ENCODE measurements around the gene TMEM18.
"Not testable (repeated sequence)": the region's sequence is repeated elsewhere in the genome, so short reads cannot be mapped to it uniquely, and the experiment has no call there.

The TMEM18 gene

GRCh38 chr2:677056-677958 lies at the start of gene TMEM18:
TMEM18 (minus strand) TSS chr2:677406; CDS start chr2:677345, 61 bp downstream.
- peak; percentile 97 for DNase-seq

- no peak for DNase-seq
These were observed 49.0 kb upstream of the TMEM18 start for GRCh38 chr2:726169-726568.

- no peak for DNase-seq
These were observed 48.3 kb upstream of the TMEM18 start for GRCh38 chr2:725468-725867.

GRCh38 chr2:723761-724160 lies 46.6 kb upstream of the TMEM18 start:
- no peak for DNase-seq

GRCh38 chr2:720842-721241 lies 43.6 kb upstream of the TMEM18 start:
- DNase-seq, result no peak

GRCh38 chr2:719734-720133 lies 42.5 kb upstream of the TMEM18 start:
- DNase-seq, result no peak

GRCh38 chr2:719191-719590 lies 42.0 kb upstream of the TMEM18 start:
- DNase-seq, result no peak

- no peak for DNase-seq
These were observed 40.5 kb upstream of the TMEM18 start for GRCh38 chr2:717661-718060.

GRCh38 chr2:715854-716560 lies 38.8 kb upstream of the TMEM18 start:
- no peak for DNase-seq

GRCh38 chr2:715038-715437 lies 37.8 kb upstream of the TMEM18 start:
- no peak for DNase-seq

- DNase-seq, result peak; percentile 44
These were observed 37.0 kb upstream of the TMEM18 start for GRCh38 chr2:714005-714741.

GRCh38 chr2:710867-711665 lies 33.9 kb upstream of the TMEM18 start:
- DNase-seq, result no peak

- DNase-seq, result peak; percentile 78
These were observed 32.0 kb upstream of the TMEM18 start for GRCh38 chr2:709138-709765.

- DNase-seq, result no peak
These were observed 31.5 kb upstream of the TMEM18 start for GRCh38 chr2:708667-709066.

- no peak for DNase-seq
These were observed 28.8 kb upstream of the TMEM18 start for GRCh38 chr2:705971-706511.

GRCh38 chr2:702765-703164 lies 25.6 kb upstream of the TMEM18 start:
- DNase-seq, result not testable (repeated sequence)

- no peak for DNase-seq
These were observed 19.9 kb upstream of the TMEM18 start for GRCh38 chr2:696999-697627.

GRCh38 chr2:696463-696862 lies 19.3 kb upstream of the TMEM18 start:
- no peak for DNase-seq

GRCh38 chr2:694906-695510 lies 17.8 kb upstream of the TMEM18 start:
- no peak for DNase-seq

- DNase-seq, result no peak
These were observed 17.0 kb upstream of the TMEM18 start for GRCh38 chr2:694174-694573.

GRCh38 chr2:693606-694005 lies 16.4 kb upstream of the TMEM18 start:
- no peak for DNase-seq
